ENCODE data around the gene PROSER3.

PROSER3 gene

GRCh38 chr19:35757749-35758608, at the start of gene PROSER3:
Gene PROSER3 (plus strand): TSS chr19:35758176. CDS start chr19:35758216, 40 bp downstream.
- DNase-seq = peak; percentile 98

- no peak for DNase-seq
Measured at GRCh38 chr19:35708391-35708790, 49.6 kb upstream of the PROSER3 start.

GRCh38 chr19:35710784-35711723, 46.9 kb upstream of the PROSER3 start:
- no peak for DNase-seq

GRCh38 chr19:35712567-35713505, 45.1 kb upstream of the PROSER3 start:
- DNase-seq = no peak

- DNase-seq = no peak
Measured at GRCh38 chr19:35713506-35713850, 44.5 kb upstream of the PROSER3 start.

- DNase-seq = no peak
Measured at GRCh38 chr19:35713904-35714495, 44.0 kb upstream of the PROSER3 start.

GRCh38 chr19:35714601-35715354, 43.2 kb upstream of the PROSER3 start:
- DNase-seq = no peak

- no peak for DNase-seq
Measured at GRCh38 chr19:35715355-35715809, 42.6 kb upstream of the PROSER3 start.

GRCh38 chr19:35715981-35716800, 41.8 kb upstream of the PROSER3 start:
- no peak for DNase-seq

- peak; percentile 79 for DNase-seq
Measured at GRCh38 chr19:35716801-35717664, 40.9 kb upstream of the PROSER3 start.

GRCh38 chr19:35717665-35718344, 40.2 kb upstream of the PROSER3 start, which contains the start of gene KMT2B:
Gene KMT2B (plus strand): TSS chr19:35718003. CDS start chr19:35718019, 16 bp downstream.
- DNase-seq = peak; percentile 94

GRCh38 chr19:35718345-35719041, 39.5 kb upstream of the PROSER3 start:
- DNase-seq = no peak

GRCh38 chr19:35719402-35720162, 38.4 kb upstream of the PROSER3 start:
- no peak for DNase-seq

GRCh38 chr19:35720163-35720524, 37.8 kb upstream of the PROSER3 start:
- DNase-seq = no peak

- DNase-seq = no peak
Measured at GRCh38 chr19:35720648-35721047, 37.3 kb upstream of the PROSER3 start.

GRCh38 chr19:35721374-35721773, 36.6 kb upstream of the PROSER3 start:
- DNase-seq = no peak

GRCh38 chr19:35722461-35722860, 35.5 kb upstream of the PROSER3 start:
- no peak for DNase-seq
